PC-9 (cell line): ENCODE measurements around the gene C9orf78. TPM values are rescaled to one million over a fixed set of nuclear protein-coding genes. Genes with fewer than 3 reads are reported as not detected.
"Not testable (repeated sequence)": the region's sequence is repeated elsewhere in the genome, so short reads cannot be mapped to it uniquely, and the experiment has no call there.

Experiments
- BruUV-seq: library from RNA; stranded (reverse); fragments of 400-500 nt; replicated peaks from 2 replicates; lab custom pipeline; 2021; lab: Mats Ljungman, UMichigan
- CTCF ChIA-PET: fragments of 300-600 bp; sonication (Branson Sonifier 250); formaldehyde crosslinking; loops from one replicate; lab custom pipeline; 2022; ENCODE audit warnings: antibody characterized with exemption; lab: Charles Lee
- POLR2A ChIA-PET: fragments of 300-600 bp; sonication (Branson Sonifier 250); formaldehyde crosslinking; loops from one replicate; lab custom pipeline; 2022; ENCODE audit warnings: antibody characterized with exemption; ENCODE audit not compliant: unreplicated experiment; lab: Charles Lee
- DNase-seq, 2 experiments: peaks; one replicate each; pipeline versions ENCODE4 v3.0.0 to v3.0.0-alpha.2; 2015 to 2022; ENCODE audit warnings: mixed read lengths in 1 of 2
- H2AFZ ChIP-seq: fragments of 200-600 bp; sonication (generic); 2 replicates; pipeline ENCODE4 v1.8.1; 2017; ENCODE audit warnings: antibody characterized with exemption
- H3F3A ChIP-seq: fragments of 200-600 bp; sonication (generic); 2 replicates; pipeline ENCODE4 v1.8.1; 2017; ENCODE audit warnings: antibody characterized with exemption, mild to moderate bottlenecking, low read depth; ENCODE audit not compliant: insufficient read depth
- H3K27ac ChIP-seq: fragments of 200-600 bp; sonication (generic); 2 replicates; pipeline ENCODE4 v1.6.1; 2016; ENCODE audit warnings: mixed run types
- H3K27me3 ChIP-seq: fragments of 200-600 bp; sonication (generic); 2 replicates; pipeline ENCODE4 v1.6.1; 2016; ENCODE audit warnings: low read depth, mixed run types; ENCODE audit not compliant: insufficient read depth
- H3K36me3 ChIP-seq: fragments of 200-600 bp; sonication (generic); 2 replicates; pipeline ENCODE4 v1.6.1; 2016; ENCODE audit warnings: low read depth, mixed run types
- H3K4me1 ChIP-seq: fragments of 200-600 bp; sonication (generic); replicated peaks from 2 replicates; pipeline ENCODE4 v1.6.1; 2016; ENCODE audit warnings: mixed run types; ENCODE audit not compliant: insufficient read depth
- H3K4me2 ChIP-seq: fragments of 200-600 bp; sonication (generic); 2 replicates; pipeline ENCODE4 v1.6.1; 2017; ENCODE audit warnings: mixed run types
- H3K4me3 ChIP-seq: fragments of 200-600 bp; sonication (generic); 2 replicates; pipeline ENCODE4 v1.6.1; 2016; ENCODE audit warnings: mixed run types
- H3K79me2 ChIP-seq: fragments of 200-600 bp; sonication (generic); 2 replicates; pipeline ENCODE4 v1.6.1; 2017; ENCODE audit warnings: low read depth, mixed run types
- H3K9me2 ChIP-seq: fragments of 200-600 bp; sonication (generic); 2 replicates; pipeline ENCODE4 v1.8.1; 2017; ENCODE audit warnings: mild to moderate bottlenecking; ENCODE audit not compliant: insufficient read depth
- H3K9me3 ChIP-seq: fragments of 200-600 bp; sonication (generic); 2 replicates; pipeline ENCODE4 v1.8.1; 2016; ENCODE audit warnings: low read depth; ENCODE audit not compliant: insufficient read depth
- H4K20me1 ChIP-seq: fragments of 200-600 bp; sonication (generic); 2 replicates; pipeline ENCODE4 v1.8.1; 2017; ENCODE audit not compliant: insufficient read depth
- CTCF ChIP-seq: fragments of 200-600 bp; sonication (generic); conservative IDR thresholded peaks from 2 replicates; pipeline ENCODE4 v1.6.1; 2017; ENCODE audit warnings: mixed run types, antibody characterized with exemption, mild to moderate bottlenecking, moderate library complexity
- EZH2 ChIP-seq: fragments of 200-600 bp; sonication (generic); IDR thresholded peaks from 2 replicates; pipeline ENCODE4 v1.8.0; 2017; ENCODE audit warnings: antibody characterized with exemption, low read depth
- intact Hi-C: fragments of 100-400 bp; cut with micrococcal nuclease; formaldehyde crosslinking; loops from one replicate; pipeline ENCODE4 v1.10.0; 2022; ENCODE audit not compliant: unreplicated experiment
- total RNA-seq: library from RNA; stranded (reverse); gene quantifications from 2 replicates; pipeline ENCODE4 v1.2.3, GENCODE V29; 2021

The C9orf78 gene
- total RNA-seq, 1 experiment from 2014 or later, result 51.7 TPM

DNA sequence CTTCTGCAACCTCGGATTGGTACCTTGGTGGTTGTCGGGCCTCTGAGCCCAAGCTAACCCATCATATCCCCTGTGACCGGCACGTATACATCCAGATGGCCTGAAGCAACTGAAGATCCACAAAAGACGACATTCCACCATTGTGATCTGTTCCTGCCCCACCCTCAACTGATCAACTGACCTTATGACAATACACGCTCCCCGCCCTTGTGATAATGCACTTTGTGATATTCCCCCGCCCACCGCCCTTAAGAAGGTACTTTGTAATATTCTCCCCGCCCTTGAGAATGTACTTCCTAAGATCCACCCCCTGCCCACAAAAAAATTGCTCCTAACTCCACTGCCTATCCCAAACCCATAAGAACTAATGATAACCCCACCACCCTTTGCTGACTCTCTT is 48.6 kb downstream of the C9orf78 start:
- H3K4me3 ChIP-seq, result no peak overlapping the region
- intact Hi-C loops, result no loop called here
- H3K9me3 ChIP-seq, result no peaks in the 10 kb centered on the region
- no peaks in the 10 kb centered on the region for H3K9me2 ChIP-seq
- H3K36me3 ChIP-seq, result no peaks in the 10 kb centered on the region
- H2AFZ ChIP-seq, result no peak overlapping the region
- no peak overlapping the region for H3K4me2 ChIP-seq
- ChIA-PET POLR2A (no interaction called here), CTCF (interaction anchor here (0.5 kb wide), 2 partner anchors 48 to 144 kb away, joined by 3 read pairs; no protein-coding TSS in a partner anchor)
- H3K27ac ChIP-seq, result no peak overlapping the region
- H3K27me3 ChIP-seq, result peaks cover 6% of the 10 kb centered on the region; the same call in 1 of the 2 replicates
- peaks cover 4% of the 10 kb centered on the region; the same call in 1 of the 2 replicates for H3F3A ChIP-seq
- no peaks in the 10 kb centered on the region for H4K20me1 ChIP-seq
- H3K79me2 ChIP-seq, result no peaks in the 10 kb centered on the region
- TF ChIP-seq EZH2, result no peak
- DNase-seq, result no peak
- no TSS peak for BruUV-seq
- H3K4me1 ChIP-seq, result peaks cover 11% of the 10 kb centered on the region

- Histone ChIP-seq H3K9me3 (no peaks in the 10 kb centered on the region), H3K36me3 (no peaks in the 10 kb centered on the region), H3K79me2 (no peaks in the 10 kb centered on the region), H2AFZ (no peak overlapping the region), H3K4me2 (no peak overlapping the region), H3K27ac (no peak overlapping the region), H3K27me3 (peaks cover 6% of the 10 kb centered on the region; the same call in 1 of the 2 replicates), H3K9me2 (no peaks in the 10 kb centered on the region), H3K4me1 (peaks cover 13% of the 10 kb centered on the region), H4K20me1 (no peaks in the 10 kb centered on the region), H3K4me3 (no peak overlapping the region), H3F3A (peaks cover 4% of the 10 kb centered on the region; the same call in 1 of the 2 replicates)
- POLR2A ChIA-PET, result no interaction called here
- CTCF ChIA-PET, result interaction anchor here (0.5 to 1.1 kb wide), 2 partner anchors 49 to 654 kb away, joined by 3 to 4 read pairs; no protein-coding TSS in a partner anchor
- DNase-seq, result no peak
- BruUV-seq, result no TSS peak
- intact Hi-C loops, result no loop called here
- TF ChIP-seq EZH2 (no peak), CTCF (no peak)
Measured at GRCh38 chr9:129785866-129786265, 49.2 kb downstream of the C9orf78 start.

DNA sequence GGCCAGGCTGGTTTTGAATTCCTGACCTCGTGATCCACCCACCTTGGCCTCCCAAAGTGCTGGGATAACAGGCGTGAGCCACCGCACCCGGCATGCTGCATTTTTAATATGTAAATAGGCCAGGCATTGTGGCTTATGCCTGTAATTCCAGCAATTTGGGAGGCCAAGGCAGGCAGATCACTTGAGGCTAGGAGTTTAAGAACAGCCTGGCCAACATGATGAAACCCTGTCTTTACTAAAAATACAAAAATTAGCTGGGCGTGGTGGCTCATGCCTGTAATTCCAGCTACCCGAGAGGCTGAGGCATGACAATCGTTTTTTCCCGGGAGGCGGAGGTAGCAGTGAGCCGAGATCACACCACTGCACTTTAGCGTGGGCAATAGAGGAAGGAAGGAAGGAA is 50.1 kb downstream of the C9orf78 start:
- POLR2A ChIA-PET, H2AFZ ChIP-seq, H4K20me1 ChIP-seq, H3K9me3 ChIP-seq, H3K27ac ChIP-seq, H3F3A ChIP-seq, DNase-seq, H3K4me2 ChIP-seq, intact Hi-C loops, H3K4me3 ChIP-seq, H3K79me2 ChIP-seq, BruUV-seq, H3K27me3 ChIP-seq, H3K9me2 ChIP-seq, H3K36me3 ChIP-seq: not testable (repeated sequence)
- H3K4me1 ChIP-seq, result peaks cover 21% of the 10 kb centered on the region
- CTCF ChIA-PET, result interaction anchor here (0.6 to 1.1 kb wide), 4 partner anchors 52 to 777 kb away, joined by 3 to 6 read pairs (median 4); no protein-coding TSS in a partner anchor

- H3K36me3 ChIP-seq, result no peaks in the 10 kb centered on the region
- no peak overlapping the region for H2AFZ ChIP-seq
- no peak overlapping the region for H3K4me3 ChIP-seq
- ChIA-PET POLR2A (no interaction called here), CTCF (interaction anchor here (0.6 to 0.9 kb wide), 6 partner anchors 24 to 336 kb away, joined by 3 to 17 read pairs (median 4); no protein-coding TSS in a partner anchor)
- TF ChIP-seq CTCF (peak; percentile 94), EZH2 (no peak)
- peaks cover 6% of the 10 kb centered on the region; the same call in 1 of the 2 replicates for H3K27me3 ChIP-seq
- H4K20me1 ChIP-seq, result no peaks in the 10 kb centered on the region
- peaks cover 31% of the 10 kb centered on the region for H3K4me1 ChIP-seq
- no peaks in the 10 kb centered on the region for H3K79me2 ChIP-seq
- H3K27ac ChIP-seq, result no peak overlapping the region
- no TSS peak for BruUV-seq
- no peak overlapping the region for H3K4me2 ChIP-seq
- H3K9me3 ChIP-seq, result no peaks in the 10 kb centered on the region
- peaks cover 7% of the 10 kb centered on the region for H3F3A ChIP-seq
- DNase-seq, result peak; percentile 54 to 68
- intact Hi-C loops, result loop anchor here (1.0 kb wide), 3 partner anchors 46 to 141 kb away; partner anchors contain the start of gene ASB6
- no peaks in the 10 kb centered on the region for H3K9me2 ChIP-seq
Measured at GRCh38 chr9:129783516-129784361, 51.3 kb downstream of the C9orf78 start.
